ENCODE data around the gene TSEN34.

TSEN34 gene

GRCh38 chr19:54191011-54191810 is at the start of gene TSEN34:
Gene TSEN34 (plus strand): TSS chr19:54191308. CDS start chr19:54191365, 57 bp downstream.
- peak; percentile 62 for DNase-seq

- DNase-seq, result no peak
Observed at GRCh38 chr19:54141356-54141755, 49.8 kb upstream of the TSEN34 start.

GRCh38 chr19:54142166-54142780 is 48.8 kb upstream of the TSEN34 start:
- no peak for DNase-seq

- no peak for DNase-seq
Observed at GRCh38 chr19:54145541-54146158, 45.5 kb upstream of the TSEN34 start.

- DNase-seq, result no peak
Observed at GRCh38 chr19:54147676-54148075, 43.4 kb upstream of the TSEN34 start.

- no peak for DNase-seq
Observed at GRCh38 chr19:54148158-54148557, 43.0 kb upstream of the TSEN34 start.

GRCh38 chr19:54149021-54149812 is 41.9 kb upstream of the TSEN34 start:
- DNase-seq, result no peak

- no peak for DNase-seq
Observed at GRCh38 chr19:54151362-54152035, 39.6 kb upstream of the TSEN34 start.

GRCh38 chr19:54152267-54152666 is 38.8 kb upstream of the TSEN34 start:
- no peak for DNase-seq

GRCh38 chr19:54152878-54153524 is 38.1 kb upstream of the TSEN34 start:
- no peak for DNase-seq

GRCh38 chr19:54153731-54154326 is 37.3 kb upstream of the TSEN34 start:
- DNase-seq, result no peak

GRCh38 chr19:54154603-54155345 is 36.3 kb upstream of the TSEN34 start:
- no peak for DNase-seq

- DNase-seq, result no peak
Observed at GRCh38 chr19:54155694-54156093, 35.4 kb upstream of the TSEN34 start.

GRCh38 chr19:54156490-54156889 is 34.6 kb upstream of the TSEN34 start:
- no peak for DNase-seq

GRCh38 chr19:54156953-54157352 is 34.2 kb upstream of the TSEN34 start:
- DNase-seq, result no peak

- no peak for DNase-seq
Observed at GRCh38 chr19:54158812-54159351, 32.2 kb upstream of the TSEN34 start.

GRCh38 chr19:54159352-54160181 is 31.5 kb upstream of the TSEN34 start, which contains the start of gene LENG1:
Gene LENG1 (minus strand): TSS chr19:54159721. CDS start chr19:54159695, 26 bp downstream.
- peak; percentile 97 for DNase-seq

- DNase-seq, result no peak
Observed at GRCh38 chr19:54160182-54160811, 30.8 kb upstream of the TSEN34 start.

GRCh38 chr19:54160854-54161253 is 30.3 kb upstream of the TSEN34 start:
- no peak for DNase-seq
